T-helper 1 cell (primary cell): Measurements from ENCODE around the gene ATIC.
"Not testable (repeated sequence)": the region's sequence is repeated elsewhere in the genome, so short reads cannot be mapped to it uniquely, and the experiment has no call there.

Experiments used
- DNase-seq, 5 donors: peaks; one replicate each; pipeline ENCODE4 v3.0.0-alpha.2; 2012 to 2020

Gene ATIC

DNA sequence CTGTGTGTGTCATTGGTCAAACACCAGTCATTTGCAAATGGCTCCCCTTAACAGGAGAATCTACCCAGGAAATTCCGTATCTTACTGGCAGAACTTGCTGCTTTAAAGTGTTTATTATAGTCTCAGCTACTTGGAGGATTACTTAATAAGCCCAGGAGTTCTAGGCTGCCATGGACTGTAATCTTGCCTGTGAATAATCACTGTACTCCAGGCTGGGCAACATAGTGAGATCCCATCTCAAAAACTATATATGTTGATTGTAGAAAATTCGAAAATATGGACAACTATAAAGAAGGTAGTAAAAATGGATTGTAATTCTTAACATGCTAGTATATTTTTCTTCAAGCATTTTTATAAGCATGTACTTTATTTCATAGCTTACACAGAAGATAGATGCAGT lies 4.5 kb downstream of the ATIC start:
- DNase-seq: no peak

DNA sequence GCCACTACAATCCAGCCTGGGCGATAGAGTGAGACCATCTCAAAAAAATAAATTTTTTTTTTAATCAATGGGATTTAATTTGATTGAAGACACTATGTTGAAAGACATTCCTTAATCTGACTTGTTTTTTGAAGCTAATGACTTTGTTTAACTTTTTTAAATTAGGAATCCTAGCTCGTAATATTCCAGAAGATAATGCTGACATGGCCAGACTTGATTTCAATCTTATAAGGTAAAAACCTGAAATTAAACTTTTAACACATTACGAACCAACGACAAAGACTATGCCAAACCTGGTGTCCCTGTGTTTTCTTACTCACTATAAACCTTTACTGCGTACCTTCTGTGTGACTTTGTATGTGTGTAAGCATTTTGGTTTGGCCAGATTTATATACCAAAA lies 7.6 kb downstream of the ATIC start:
- no peak for DNase-seq

GRCh38 chr2:215320102-215320501 lies 8.2 kb downstream of the ATIC start:
- DNase-seq: no peak

GRCh38 chr2:215320679-215321078 lies 8.8 kb downstream of the ATIC start:
- DNase-seq: no peak

DNA sequence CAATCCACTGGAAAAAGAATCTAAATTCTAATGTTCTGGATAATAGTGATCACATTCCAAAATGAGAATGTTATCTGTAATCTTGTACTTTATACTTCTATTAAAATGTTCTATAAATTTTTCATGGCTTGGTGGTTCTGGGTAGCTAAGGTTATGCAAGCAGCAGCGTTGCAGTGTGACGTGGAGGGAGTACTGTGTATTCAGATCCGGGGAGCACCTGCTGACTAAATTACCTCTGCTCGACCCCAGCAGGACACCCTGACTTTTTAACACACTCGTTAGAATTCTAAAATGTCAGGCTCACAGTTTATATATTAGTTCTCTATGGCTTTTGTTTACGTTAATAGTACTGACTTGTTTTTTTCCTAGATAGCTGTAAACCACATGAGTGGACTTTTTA lies 13.0 kb downstream of the ATIC start:
- DNase-seq: no peak

- DNase-seq: no peak
These were observed 16.2 kb downstream of the ATIC start for GRCh38 chr2:215328066-215328465.

GRCh38 chr2:215332872-215333595 lies 21.2 kb downstream of the ATIC start:
- no peak for DNase-seq

DNA sequence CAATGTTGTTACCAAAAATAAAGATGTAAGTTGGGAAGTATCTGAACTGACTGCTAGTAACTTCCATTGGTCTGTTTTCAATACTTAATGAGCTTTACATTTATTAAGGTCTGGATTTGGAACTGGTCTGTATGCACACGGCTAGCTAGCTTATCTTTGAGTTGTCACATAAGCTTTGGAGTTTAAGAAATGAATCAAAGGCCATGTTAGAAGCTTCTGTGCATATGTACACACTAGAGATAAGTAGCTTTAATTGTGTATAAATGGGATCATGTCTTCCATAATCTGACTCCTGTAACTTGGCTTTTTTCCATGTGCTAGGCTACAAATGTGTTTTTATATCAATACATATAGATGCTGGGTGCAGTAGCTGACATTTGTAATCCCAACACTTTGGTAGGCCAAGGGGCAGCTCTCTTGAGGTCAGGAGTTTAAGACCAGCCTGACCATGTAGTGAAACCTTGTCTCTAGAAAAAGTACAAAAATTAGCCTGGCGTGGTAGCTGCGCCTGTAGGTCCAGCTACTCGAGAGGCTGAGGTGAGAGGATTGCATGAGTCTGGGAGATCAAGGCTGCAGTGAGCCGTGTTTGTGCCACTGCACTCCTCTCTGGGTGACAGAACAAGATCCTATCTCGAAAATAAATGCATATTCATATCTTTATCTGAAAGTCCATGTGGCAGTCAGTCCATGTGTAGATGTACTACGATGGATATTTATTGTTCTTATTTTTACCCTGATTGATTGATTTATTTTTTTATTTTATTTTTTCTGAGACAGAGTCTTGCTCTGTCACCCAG lies 27.2 kb downstream of the ATIC start:
- no peak for DNase-seq

GRCh38 chr2:215347878-215348277 lies 36.0 kb downstream of the ATIC start:
- DNase-seq: no peak

DNA sequence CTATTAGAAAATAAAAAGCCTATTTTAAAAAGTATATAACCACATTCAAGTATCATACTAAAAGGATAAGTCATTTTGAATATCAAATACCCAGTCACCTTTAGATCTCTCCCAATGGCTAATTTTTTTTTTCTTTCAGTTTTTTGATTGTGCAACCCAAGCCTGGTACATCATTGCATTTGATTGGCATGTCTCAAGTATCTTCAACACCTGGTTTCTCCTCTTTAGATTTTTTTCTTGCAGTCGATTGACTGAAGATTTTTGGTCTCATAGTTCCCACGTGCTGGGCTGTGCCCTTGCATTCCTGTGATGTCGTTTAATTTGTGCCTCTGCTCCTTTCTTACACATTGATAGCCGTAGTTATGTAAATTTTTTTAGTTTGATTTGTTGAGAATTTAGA lies 40.7 kb downstream of the ATIC start:
- DNase-seq: no peak

DNA sequence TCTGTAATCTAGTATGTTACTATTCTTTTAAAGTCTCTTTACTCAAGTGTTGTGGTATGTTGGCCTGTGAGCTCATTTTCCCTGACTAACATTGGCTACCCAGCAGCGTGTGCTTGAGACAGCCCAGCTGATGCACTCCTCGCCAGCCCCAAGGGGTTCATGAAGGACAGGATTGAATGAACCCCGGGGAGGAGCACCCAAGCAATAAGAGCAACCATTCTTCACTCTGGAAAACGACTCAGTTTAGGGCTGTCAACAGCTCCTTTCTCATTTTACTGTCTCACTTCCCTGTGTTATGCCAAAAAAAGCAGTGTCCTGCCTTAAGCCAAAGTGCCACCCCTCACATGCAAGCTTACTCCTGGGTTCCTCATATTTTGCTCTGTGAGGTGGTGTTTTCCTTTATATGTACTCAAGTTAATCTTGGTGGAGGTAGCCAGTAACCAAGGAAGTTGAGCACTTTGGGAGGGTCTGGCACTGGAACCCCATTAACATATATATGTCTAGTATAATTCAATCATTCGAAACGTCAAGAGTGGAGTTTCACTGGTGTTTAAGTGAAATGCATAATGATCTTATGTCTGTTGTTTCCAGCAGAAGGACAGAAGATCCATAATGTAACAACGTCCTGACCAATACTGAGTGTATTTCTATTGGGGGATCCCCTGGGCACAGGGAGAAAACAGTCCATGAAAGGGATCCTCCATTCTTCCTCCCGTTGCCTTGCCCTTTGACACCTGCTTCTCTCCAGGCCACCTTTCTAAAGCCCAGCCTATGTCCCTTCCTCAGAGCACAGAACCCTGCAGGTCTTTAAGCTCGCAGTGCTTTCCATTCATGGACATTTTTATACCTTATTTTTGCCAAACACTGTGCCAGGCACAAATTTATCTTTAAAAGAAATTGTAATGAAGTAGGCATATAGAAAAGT lies 43.2 kb downstream of the ATIC start:
- no peak for DNase-seq

GRCh38 chr2:215355801-215356200 lies 43.9 kb downstream of the ATIC start:
- DNase-seq: no peak

DNA sequence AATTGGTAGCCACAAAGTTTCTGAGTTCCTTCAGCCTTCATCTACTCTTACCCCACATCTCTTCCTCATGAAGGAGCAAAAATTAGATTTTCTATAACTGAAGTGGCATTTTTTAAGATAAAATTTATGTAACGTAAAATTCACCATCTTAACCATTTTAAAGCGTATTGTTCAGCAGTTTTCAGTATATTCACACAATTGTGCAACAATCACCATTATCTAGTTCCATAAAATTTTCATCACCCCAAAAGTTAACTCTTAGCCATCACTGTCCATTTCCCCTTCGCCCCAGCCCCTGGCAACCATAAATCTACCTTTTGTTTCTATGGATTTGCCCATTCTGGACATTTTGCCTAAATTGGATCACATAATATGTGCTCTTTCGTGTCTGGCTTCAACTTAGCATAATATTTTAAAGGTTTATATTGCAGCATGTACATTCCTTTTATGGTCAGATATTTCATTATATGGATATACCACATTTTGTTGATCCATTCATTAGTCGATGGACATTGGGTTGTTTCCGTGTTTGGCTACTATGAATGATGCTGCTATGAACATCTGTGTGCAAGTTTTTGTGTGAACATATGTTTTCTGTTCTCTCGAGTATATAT lies 44.6 kb downstream of the ATIC start:
- DNase-seq: no peak

DNA sequence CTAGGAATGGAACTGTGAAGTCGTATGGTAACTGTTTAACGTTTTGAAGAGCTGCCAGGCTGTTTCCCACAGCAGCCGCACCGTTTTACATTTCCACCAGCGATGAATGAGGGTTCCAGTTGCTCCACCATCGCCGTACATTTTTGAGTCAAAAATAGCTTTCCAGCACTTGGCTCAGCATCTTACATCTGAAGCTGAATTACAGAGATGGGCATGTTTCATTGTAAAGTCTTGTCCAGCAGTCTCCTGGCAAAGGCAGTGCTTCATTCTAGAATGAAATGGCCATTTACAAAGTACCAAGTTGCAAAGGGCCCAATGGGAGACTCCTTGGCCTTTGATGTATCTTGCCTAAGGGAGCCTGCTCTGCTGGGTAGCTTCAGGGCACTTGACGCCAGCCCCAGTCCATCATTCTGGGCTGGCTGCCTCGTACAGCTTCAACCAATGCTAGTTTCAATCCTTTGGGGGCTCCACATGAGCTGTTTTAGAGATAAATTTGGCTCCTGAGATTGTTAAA lies 45.1 kb downstream of the ATIC start:
- no peak for DNase-seq

DNA sequence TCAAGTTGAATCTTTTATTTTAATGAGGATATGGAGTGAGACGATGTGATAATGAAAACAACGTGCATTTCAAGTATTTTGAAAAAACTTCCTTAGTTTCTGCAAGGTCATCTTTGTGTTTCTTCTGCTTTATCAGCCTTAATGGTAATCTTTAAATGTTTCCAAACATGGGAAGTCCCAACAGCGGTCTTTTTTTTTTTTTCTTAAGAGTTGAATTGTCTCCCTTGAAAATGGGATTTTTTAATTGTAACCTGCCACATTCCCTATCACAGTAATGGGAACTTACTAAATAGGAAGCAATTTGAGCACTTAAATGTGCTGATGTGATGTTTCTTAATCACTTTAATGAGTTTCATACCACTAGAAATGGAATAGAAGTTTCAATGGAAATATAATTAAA lies 45.8 kb downstream of the ATIC start:
- no peak for DNase-seq

GRCh38 chr2:215358312-215358845 lies 46.5 kb downstream of the ATIC start:
- DNase-seq: no peak

GRCh38 chr2:215358891-215359575 lies 47.2 kb downstream of the ATIC start:
- DNase-seq: no peak

DNA sequence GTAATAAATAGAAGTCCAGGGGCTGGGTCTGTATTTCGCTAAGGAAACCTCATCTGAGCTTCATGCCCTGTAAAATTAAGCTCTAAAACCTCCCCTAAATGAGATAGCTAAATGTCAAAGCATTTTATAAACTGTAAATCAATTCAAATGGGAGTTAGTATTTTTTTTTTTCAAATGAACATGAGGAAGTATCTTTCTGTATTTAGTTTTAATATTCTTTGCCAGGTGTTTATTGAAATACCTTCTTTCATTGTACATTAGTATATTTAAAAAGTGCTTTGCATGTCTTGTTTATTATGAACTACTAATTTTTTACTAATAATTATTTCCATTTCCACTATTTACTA lies 47.7 kb downstream of the ATIC start:
- no peak for DNase-seq

GRCh38 chr2:215360059-215360458 lies 48.2 kb downstream of the ATIC start:
- DNase-seq: not testable (repeated sequence)

DNA sequence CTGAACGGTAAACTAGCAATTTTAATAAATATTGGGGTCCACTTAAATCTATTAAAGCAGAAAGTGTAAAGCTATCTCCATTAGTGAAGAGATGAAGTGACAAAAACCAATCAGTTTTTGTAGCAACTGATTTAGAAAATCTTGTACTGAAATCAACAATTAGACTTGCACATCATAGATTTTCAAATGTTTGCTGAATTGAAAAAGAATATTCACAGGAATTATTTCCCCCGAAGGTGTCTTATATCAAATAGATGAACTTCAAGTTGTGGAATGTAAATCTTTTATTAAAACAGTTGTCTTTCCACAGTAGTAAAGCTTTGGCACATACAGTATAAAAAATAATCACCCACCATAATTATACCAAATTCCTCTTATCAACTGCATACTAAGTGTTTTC lies 48.7 kb downstream of the ATIC start:
- no peak for DNase-seq

DNA sequence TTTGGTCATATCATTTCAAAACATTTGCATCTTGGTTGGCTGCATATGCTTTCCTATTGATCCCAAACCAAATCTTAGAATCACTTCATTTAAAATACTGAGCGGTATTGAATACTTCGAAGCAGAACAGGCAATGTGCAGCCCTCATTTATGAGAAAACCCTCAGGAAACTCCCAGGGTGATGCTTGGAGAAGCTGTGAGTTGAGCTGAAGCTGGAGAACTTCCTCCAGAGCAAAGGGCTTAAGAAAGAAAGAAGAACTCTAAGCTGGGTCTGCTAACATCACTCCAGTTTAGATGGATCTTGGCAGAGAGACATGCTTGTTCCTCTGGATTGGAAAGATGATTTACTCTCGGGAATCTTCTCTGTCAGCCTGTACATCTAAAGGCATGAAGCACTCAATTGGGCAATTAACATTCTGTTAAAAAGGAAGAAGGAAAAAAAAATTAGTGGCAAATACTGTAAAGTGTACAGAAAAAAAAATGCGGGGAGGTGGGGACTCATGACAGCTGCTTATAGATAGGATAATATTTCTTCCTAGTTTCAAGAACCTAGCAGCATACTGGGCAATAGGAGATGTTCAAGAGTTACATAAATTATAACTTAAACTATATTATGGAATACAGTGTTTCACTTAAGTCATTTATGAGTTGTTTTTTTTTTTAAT lies 49.5 kb downstream of the ATIC start:
- no peak for DNase-seq
